Neutrophil (primary cell): ENCODE results near the gene LCK.

Source experiments
- H3K27ac ChIP-seq: fragments of 200-600 bp; sonication (generic); 2 replicates; pipeline ENCODE4 v1.5.1; 2016; ENCODE audit warnings: mild to moderate bottlenecking, moderate library complexity
- H3K27me3 ChIP-seq: fragments of 200-600 bp; sonication (generic); 2 replicates; pipeline ENCODE4 v1.6.0; 2016; ENCODE audit warnings: mild to moderate bottlenecking
- H3K36me3 ChIP-seq: fragments of 200-600 bp; sonication (generic); 2 replicates; pipeline ENCODE4 v1.5.1; 2017
- H3K4me1 ChIP-seq, 2 experiments: fragments of 200-600 bp in 1 of 2; sonication (generic) in 1 of 2; 1 replicate in 1 of 2; 2 replicates in 1 of 2; pipeline versions ENCODE4 v1.5.1 to v1.6.1; 2013 to 2016; ENCODE audit warnings: low read depth in 1 of 2, low read length in 1 of 2, mild to moderate bottlenecking in 1 of 2, moderate library complexity in 1 of 2; ENCODE audit not compliant: control insufficient read depth in 1 of 2, insufficient read depth in 1 of 2
- H3K4me3 ChIP-seq, 2 experiments: fragments of 200-600 bp in 1 of 2; sonication (generic) in 1 of 2; 1 replicate in 1 of 2; 2 replicates in 1 of 2; pipeline ENCODE4 v1.5.1; 2013 to 2016; ENCODE audit warnings: low read depth in 1 of 2, low read length in 1 of 2, mild to moderate bottlenecking in 1 of 2, moderate library complexity in 1 of 2
- H3K9me3 ChIP-seq: fragments of 200-600 bp; sonication (generic); 2 replicates; pipeline ENCODE4 v1.5.1; 2016
- TF ChIP-seq, protein P1 (sequence below): fragments of 200-600 bp; sonication (generic); IDR thresholded peaks from 2 replicates; pipeline ENCODE4 v1.5.1; 2016; ENCODE audit warnings: antibody characterized with exemption

The LCK gene

DNA sequence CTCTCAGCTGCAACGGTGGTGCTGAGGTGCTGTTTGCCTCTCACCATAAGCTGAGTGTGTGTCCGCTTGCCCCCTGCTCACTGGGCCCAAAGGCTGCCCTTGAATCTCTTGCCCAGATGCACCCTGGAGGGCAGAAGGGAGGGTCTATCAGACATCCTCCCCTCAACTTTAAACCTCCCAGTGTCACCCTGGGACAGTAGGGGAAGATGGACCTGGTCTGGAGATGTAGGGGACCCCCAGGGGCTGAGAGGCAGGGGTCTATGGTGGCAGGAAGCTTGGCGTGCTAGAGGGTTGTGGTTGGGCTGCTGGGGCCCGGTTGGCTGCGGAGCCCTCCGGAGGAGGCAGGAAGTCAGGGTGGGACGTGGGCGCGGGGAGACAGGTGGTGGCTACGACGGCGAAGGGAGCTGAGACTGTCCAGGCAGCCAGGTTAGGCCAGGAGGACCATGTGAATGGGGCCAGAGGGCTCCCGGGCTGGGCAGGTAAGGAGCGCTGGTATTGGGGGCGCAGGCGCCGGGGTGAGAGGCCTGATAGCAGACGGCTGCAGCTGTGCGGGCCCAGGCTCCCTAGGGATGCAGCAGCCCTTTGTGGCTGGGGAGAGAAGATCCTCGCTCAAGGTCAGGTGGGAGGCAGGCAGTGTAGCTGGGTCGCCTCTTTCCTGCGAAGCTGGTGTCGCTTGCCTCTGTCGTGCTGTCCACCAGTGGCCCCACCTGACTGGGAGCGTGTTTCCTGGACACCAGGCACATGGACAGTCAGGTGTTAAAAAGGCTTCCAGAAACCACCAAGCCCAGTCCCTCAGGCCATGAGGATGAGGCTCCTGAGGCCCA lies at the start of gene LCK:
Gene LCK, plus strand, starts transcription at position 373 of the 824 bp plus-strand sequence. CDS start 23,065 bp downstream, outside the sequence.
- Histone ChIP-seq H3K9me3 (no peaks in the 10 kb centered on the region), H3K27ac (no peak within 1 kb of the TSS), H3K4me1 (peaks cover 15 to 19% of the 10 kb centered on the region in 2 experiments), H3K27me3 (peaks cover 23% of the 10 kb centered on the region), H3K4me3 (no peak within 1 kb of the TSS), H3K36me3 (no peaks in the 10 kb centered on the region)
- TF ChIP-seq, protein P1, sequence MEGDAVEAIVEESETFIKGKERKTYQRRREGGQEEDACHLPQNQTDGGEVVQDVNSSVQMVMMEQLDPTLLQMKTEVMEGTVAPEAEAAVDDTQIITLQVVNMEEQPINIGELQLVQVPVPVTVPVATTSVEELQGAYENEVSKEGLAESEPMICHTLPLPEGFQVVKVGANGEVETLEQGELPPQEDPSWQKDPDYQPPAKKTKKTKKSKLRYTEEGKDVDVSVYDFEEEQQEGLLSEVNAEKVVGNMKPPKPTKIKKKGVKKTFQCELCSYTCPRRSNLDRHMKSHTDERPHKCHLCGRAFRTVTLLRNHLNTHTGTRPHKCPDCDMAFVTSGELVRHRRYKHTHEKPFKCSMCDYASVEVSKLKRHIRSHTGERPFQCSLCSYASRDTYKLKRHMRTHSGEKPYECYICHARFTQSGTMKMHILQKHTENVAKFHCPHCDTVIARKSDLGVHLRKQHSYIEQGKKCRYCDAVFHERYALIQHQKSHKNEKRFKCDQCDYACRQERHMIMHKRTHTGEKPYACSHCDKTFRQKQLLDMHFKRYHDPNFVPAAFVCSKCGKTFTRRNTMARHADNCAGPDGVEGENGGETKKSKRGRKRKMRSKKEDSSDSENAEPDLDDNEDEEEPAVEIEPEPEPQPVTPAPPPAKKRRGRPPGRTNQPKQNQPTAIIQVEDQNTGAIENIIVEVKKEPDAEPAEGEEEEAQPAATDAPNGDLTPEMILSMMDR, result no peak

DNA sequence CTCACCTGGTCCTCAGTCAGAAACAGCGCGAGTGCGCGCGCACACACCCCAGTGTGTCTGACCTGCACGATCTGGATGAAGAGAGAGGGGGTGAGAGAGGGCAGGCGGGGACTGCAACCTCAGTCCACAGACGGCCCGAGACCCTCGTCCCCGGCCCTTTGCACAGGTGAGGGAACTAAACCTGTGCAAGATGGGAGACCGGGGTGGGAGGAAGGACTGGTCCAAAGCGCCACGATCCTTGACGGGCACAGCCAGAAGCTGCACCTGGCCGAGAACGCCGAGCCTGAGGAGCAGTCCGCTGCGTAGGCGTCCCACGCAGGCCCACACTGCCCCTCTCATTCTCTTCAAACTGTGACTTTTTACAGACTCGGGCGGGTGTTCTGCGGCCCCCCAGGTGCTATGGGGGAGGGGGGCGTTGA lies 46.1 kb upstream of the LCK start:
- TF ChIP-seq, protein P1, result no peak
- Histone ChIP-seq H3K9me3 (no peaks in the 10 kb centered on the region), H3K4me1 (peaks cover 36% of the 10 kb centered on the region in 2 experiments)

DNA sequence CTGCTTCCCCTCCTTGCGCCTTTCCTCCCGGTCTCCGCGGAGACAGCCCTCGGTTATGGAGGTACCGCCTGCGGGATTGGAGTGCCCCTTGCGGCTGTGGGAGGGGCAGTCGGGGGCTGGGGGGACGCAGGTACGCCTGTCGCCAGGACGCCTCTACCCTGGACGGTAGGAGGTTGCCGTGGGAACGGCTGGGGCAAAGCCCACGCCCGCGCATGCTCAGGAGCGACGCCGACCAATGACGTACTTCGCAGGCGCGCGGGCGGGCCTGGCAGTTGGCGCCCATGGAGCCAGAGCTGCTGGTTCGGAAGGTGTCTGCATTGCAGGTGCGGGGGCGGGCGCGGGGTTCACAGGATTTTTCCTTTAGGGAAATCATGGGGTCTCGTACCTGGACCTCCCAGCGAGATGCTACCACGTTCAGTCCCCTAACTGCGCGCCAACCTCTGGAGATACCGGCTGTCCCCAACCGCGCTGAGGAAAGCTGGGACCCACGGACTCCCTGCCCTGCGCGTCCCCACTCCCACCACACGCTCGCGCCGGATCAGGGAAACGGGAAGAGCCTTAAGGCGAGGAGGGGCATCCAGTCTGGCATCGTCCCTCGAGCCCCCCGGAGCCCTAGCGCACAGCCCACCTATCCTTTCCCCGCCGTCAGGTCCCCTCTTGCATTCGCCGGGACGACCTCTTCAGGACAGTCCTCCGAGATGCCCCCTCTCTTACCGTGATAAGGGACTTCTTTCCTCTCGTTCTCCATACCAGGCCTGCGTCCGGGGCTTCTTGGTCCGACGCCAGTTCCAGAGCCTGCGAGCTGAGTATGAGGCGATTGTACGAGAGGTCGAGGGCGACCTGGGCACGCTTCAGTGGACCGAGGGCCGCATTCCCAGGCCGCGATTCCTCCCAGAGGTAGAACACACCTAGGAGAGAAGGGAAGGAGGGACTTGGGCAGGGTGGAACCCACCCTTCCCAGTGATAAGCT lies 45.4 kb upstream of the LCK start, which contains the start of gene IQCC:
Gene IQCC, plus strand, starts transcription at position 271 of the 970 bp plus-strand sequence. Its CDS starts 11 bp downstream, at position 282.
- H3K36me3 ChIP-seq, result no peaks in the 10 kb centered on the region
- H3K27ac ChIP-seq, result peak within 1 kb of the TSS; percentile 19
- no peaks in the 10 kb centered on the region for H3K9me3 ChIP-seq
- H3K27me3 ChIP-seq, result peaks cover 13% of the 10 kb centered on the region
- TF ChIP-seq, protein P1, result peak; percentile 12
- peaks cover 28 to 29% of the 10 kb centered on the region in 2 experiments for H3K4me1 ChIP-seq
- peak within 1 kb of the TSS; percentile 66 to 71 for H3K4me3 ChIP-seq

More for the DNA sequence above, 46.1 kb upstream of the LCK start:
- peak overlapping the region; percentile 19 for H3K27ac ChIP-seq
- H3K4me3 ChIP-seq, result peak overlapping the region; percentile 66 to 71
- no peaks in the 10 kb centered on the region for H3K36me3 ChIP-seq
- peaks cover 13% of the 10 kb centered on the region for H3K27me3 ChIP-seq

DNA sequence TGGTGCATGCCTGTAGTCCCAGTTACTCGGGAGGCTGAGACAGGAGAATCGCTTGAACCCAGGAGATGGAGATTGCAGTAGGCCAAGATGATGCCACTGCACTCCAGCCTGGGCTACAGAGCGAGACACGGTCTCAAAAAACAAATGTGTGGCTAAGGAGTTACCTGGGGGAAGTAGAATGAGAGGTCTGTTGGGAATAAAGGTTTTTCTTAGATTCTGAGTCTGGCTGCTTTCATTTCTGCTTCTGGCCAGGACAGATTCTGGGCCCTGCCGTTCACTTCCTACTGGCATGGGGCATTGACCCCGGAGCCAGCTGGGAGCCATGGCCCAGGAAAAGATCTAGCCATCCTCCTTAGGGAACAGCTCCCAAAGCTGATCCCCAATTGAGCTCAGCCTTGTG lies 42.6 kb upstream of the LCK start:
- Histone ChIP-seq H3K9me3 (no peaks in the 10 kb centered on the region), H3K4me1 (peaks cover 15 to 16% of the 10 kb centered on the region in 2 experiments), H3K27me3 (no peaks in the 10 kb centered on the region), H3K27ac (no peak overlapping the region), H3K4me3 (no peak overlapping the region), H3K36me3 (peaks cover 11% of the 10 kb centered on the region)
- TF ChIP-seq, protein P1, result no peak

DNA sequence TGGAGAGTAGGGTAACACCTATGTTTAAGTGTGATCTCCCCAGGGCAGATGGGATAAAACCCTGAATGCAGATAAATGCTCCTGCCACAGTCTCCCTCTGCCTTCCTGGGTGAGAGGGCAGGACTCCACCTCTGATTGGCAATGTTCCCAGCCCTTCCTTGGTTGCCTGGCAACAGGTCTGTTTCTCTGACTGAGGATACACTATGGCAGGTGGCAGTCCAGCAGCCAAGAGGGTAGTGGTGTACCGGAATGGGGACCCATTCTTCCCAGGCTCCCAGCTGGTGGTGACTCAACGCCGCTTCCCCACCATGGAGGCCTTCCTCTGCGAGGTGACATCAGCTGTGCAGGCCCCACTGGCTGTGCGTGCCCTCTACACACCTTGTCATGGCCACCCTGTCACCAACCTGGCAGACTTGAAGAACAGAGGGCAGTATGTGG lies 42.2 kb upstream of the LCK start, which contains the start of gene DCDC2B:
Gene DCDC2B, plus strand, starts transcription at position 199 of the 438 bp plus-strand sequence. Its CDS starts 5 bp downstream, at position 204.
- TF ChIP-seq, protein P1, result no peak
- Histone ChIP-seq H3K4me3 (no peak within 1 kb of the TSS), H3K9me3 (no peaks in the 10 kb centered on the region), H3K27ac (no peak within 1 kb of the TSS), H3K4me1 (peaks cover 15 to 16% of the 10 kb centered on the region in 2 experiments), H3K27me3 (no peaks in the 10 kb centered on the region), H3K36me3 (peaks cover 15% of the 10 kb centered on the region)
